HCT116 (cell line): ENCODE results near the gene MYRFL. TPM values are rescaled to one million over a fixed set of nuclear protein-coding genes. Genes with fewer than 3 reads are reported as not detected.

Source experiments
- ATAC-seq: fragments of 200-7000 bp; cut with Tn5 transposase; 2 replicates; pipeline ENCODE4 v1.9.1; 2020; ENCODE audit warnings: mild to moderate bottlenecking, moderate library complexity
- BruUV-seq: library from RNA; stranded (reverse); fragments of 400-500 nt; replicated peaks from 2 replicates; lab custom pipeline; 2021; lab: Mats Ljungman, UMichigan
- CTCF ChIA-PET: fragments of 300-600 bp; sonication (Branson Sonifier 250); formaldehyde crosslinking; loops from one replicate; lab custom pipeline; 2021; ENCODE audit warnings: antibody characterized with exemption; lab: Charles Lee
- POLR2A ChIA-PET: fragments of 300-600, 350-600 bp; sonication (Branson Sonifier 250); formaldehyde crosslinking; loops from one replicate; lab custom pipeline; 2021; ENCODE audit warnings: antibody characterized with exemption; lab: Charles Lee
- RAD21 ChIA-PET, 2 experiments: fragments of 300-600 bp; sonication (Branson Sonifier 250); formaldehyde crosslinking; loops; one replicate each; lab custom pipeline; 2023; ENCODE audit warnings: low total read pairs in 2 of 2; ENCODE audit not compliant: uncharacterized antibody in 2 of 2, unreplicated experiment in 2 of 2, low non-redundant PET in 1 of 2; lab: Charles Lee
- DNase-seq: peaks from one replicate; pipeline ENCODE4 v3.0.0-alpha.2; 2010; ENCODE audit warnings: low read depth, low spot score
- H2AFZ ChIP-seq: fragments of 200-600 bp; shearing (Covaris generic), sonication (generic); 2 replicates; pipeline ENCODE4 v1.6.1; 2017; ENCODE audit warnings: low read depth, mixed run types, mixed read lengths, antibody characterized with exemption, low read length; ENCODE audit not compliant: poor library complexity, severe bottlenecking
- H3K27ac ChIP-seq: 2 replicates; pipeline ENCODE4 v1.5.1; 2012; ENCODE audit warnings: low read depth, low read length
- H3K27me3 ChIP-seq: fragments of 200-600 bp; sonication (generic); 2 replicates; pipeline ENCODE4 v1.6.1; 2016; ENCODE audit warnings: mixed run types, low read length, mixed read lengths; ENCODE audit not compliant: insufficient read depth
- H3K36me3 ChIP-seq, 2 experiments: fragments of 200-500 bp in 1 of 2; fragments of 200-600 bp in 1 of 2; sonication (Bioruptor generic) in 1 of 2; sonication (generic) in 1 of 2; 2 replicates each; pipeline versions ENCODE4 v1.5.1 to v1.6.1; 2014 to 2016; ENCODE audit warnings: low read length in 2 of 2, inconsistent platforms in 1 of 2, mixed read lengths in 1 of 2, mixed run types in 1 of 2; ENCODE audit not compliant: insufficient read depth in 2 of 2, control insufficient read depth in 1 of 2
- H3K4me1 ChIP-seq, 2 experiments: fragments of 200-600 bp in 1 of 2; sonication (generic) in 1 of 2; 2 replicates each; pipeline versions ENCODE4 v1.5.1 to v1.6.1; 2012 to 2017; ENCODE audit warnings: low read length in 2 of 2, inconsistent platforms in 1 of 2, mild to moderate bottlenecking in 1 of 2, mixed read lengths in 1 of 2, mixed run types in 1 of 2, moderate library complexity in 1 of 2; ENCODE audit not compliant: insufficient read depth in 2 of 2, control insufficient read depth in 1 of 2
- H3K4me2 ChIP-seq: fragments of 200-600 bp; sonication (generic); 2 replicates; pipeline ENCODE4 v1.6.1; 2017; ENCODE audit warnings: mixed run types, low read length, mixed read lengths
- H3K4me3 ChIP-seq, 2 experiments: fragments of 200-600 bp in 1 of 2; sonication (generic) in 1 of 2; replicated peaks in 1 of 2; 2 replicates each; pipeline ENCODE4 v1.5.1; 2011 to 2016; ENCODE audit warnings: low read length in 2 of 2, control low read depth in 1 of 2, low read depth in 1 of 2, mild to moderate bottlenecking in 1 of 2, mixed read lengths in 1 of 2, mixed run types in 1 of 2
- H3K79me2 ChIP-seq: fragments of 200-600 bp; sonication (generic); 2 replicates; pipeline ENCODE4 v1.6.1; 2017; ENCODE audit warnings: mild to moderate bottlenecking, mixed run types, low read length, moderate library complexity, mixed read lengths; ENCODE audit not compliant: insufficient read depth
- H3K9ac ChIP-seq: fragments of 200-600 bp; sonication (generic); 2 replicates; pipeline ENCODE4 v1.6.1; 2016; ENCODE audit warnings: low read length, mixed read lengths
- H3K9me2 ChIP-seq: fragments of 200-600 bp; sonication (generic), shearing (Covaris generic); 2 replicates; pipeline ENCODE4 v1.6.1; 2017; ENCODE audit warnings: mixed run types, mild to moderate bottlenecking, moderate library complexity; ENCODE audit not compliant: insufficient read depth
- H3K9me3 ChIP-seq, 2 experiments: fragments of 200-500 bp in 1 of 2; fragments of 200-600 bp in 1 of 2; sonication (Bioruptor generic) in 1 of 2; sonication (generic) in 1 of 2; 2 replicates each; pipeline ENCODE4 v1.6.1; 2014 to 2017; ENCODE audit warnings: low read length in 2 of 2, mixed read lengths in 2 of 2, inconsistent platforms in 1 of 2, low read depth in 1 of 2, mild to moderate bottlenecking in 1 of 2, mixed run types in 1 of 2, moderate library complexity in 1 of 2; ENCODE audit not compliant: control insufficient read depth in 1 of 2, insufficient read depth in 1 of 2
- H4K20me1 ChIP-seq: fragments of 200-600 bp; sonication (generic), shearing (Covaris generic); 2 replicates; pipeline ENCODE4 v1.6.1; 2017; ENCODE audit warnings: mixed run types, mild to moderate bottlenecking, moderate library complexity; ENCODE audit not compliant: insufficient read depth
- POLR2AphosphoS5 ChIP-seq: IDR thresholded peaks from 2 replicates; pipeline ENCODE4 v1.6.1; 2011; ENCODE audit warnings: mild to moderate bottlenecking, low read depth, low read length, moderate library complexity
- RAD21 ChIP-seq: IDR thresholded peaks from 2 replicates; pipeline ENCODE4 v1.6.1; 2012; ENCODE audit warnings: low read depth, mild to moderate bottlenecking
- REST ChIP-seq: IDR thresholded peaks from 2 replicates; pipeline ENCODE4 v1.6.1; 2012; ENCODE audit warnings: low read depth
- SP1 ChIP-seq: IDR thresholded peaks from 2 replicates; pipeline ENCODE4 v1.6.1; 2012; ENCODE audit warnings: low read depth
- ZFX ChIP-seq: fragments of 450-650 bp; IDR thresholded peaks from 2 replicates; pipeline ENCODE4 v1.6.1; 2017
- intact Hi-C: fragments of 100-400 bp; cut with micrococcal nuclease; formaldehyde crosslinking; loops from 2 replicates; pipeline ENCODE4 v1.10.0; 2022
- total RNA-seq: library from RNA; stranded (reverse); gene quantifications from one replicate; pipeline ENCODE4 v1.2.1, GENCODE V29; 2021; ENCODE audit not compliant: unreplicated experiment

MYRFL gene
- total RNA-seq, 1 experiment from 2014 or later, result 0.30 TPM

- H3K4me3 ChIP-seq, result no peak overlapping the region
- CTCF ChIA-PET, result no interaction called here
- no peak for TF ChIP-seq SP1
- TF ChIP-seq RAD21, result peak; percentile 3; the same call in 1 of the 2 replicates
- TF ChIP-seq ZFX, result no peak
- no peak for TF ChIP-seq REST
- no peak for TF ChIP-seq POLR2AphosphoS5
- TF ChIP-seq, all 23 proteins: peak for 1
- H3K27me3 ChIP-seq, result no peaks in the 10 kb centered on the region
- ChIA-PET POLR2A (no interaction called here), RAD21 (no interaction called here)
- ATAC-seq, result no peak; the same call in 1 of the 2 replicates
- no TSS peak for BruUV-seq
- intact Hi-C loops, result no loop called here
- H3K4me2 ChIP-seq, result no peak overlapping the region
- H4K20me1 ChIP-seq, result no peaks in the 10 kb centered on the region
- H3K9me3 ChIP-seq, result no peaks in the 10 kb centered on the region
- H3K9ac ChIP-seq, result no peak overlapping the region
- H3K4me1 ChIP-seq, result peaks cover 0 to 14% of the 10 kb centered on the region in 2 experiments; a peak in 1 of 4 replicates
- H3K36me3 ChIP-seq, result no peaks in the 10 kb centered on the region
- H3K79me2 ChIP-seq, result no peaks in the 10 kb centered on the region
- no peaks in the 10 kb centered on the region for H3K9me2 ChIP-seq
- no peak overlapping the region for H3K27ac ChIP-seq
- no peak overlapping the region for H2AFZ ChIP-seq
- peak; percentile 1 for DNase-seq
Observed at GRCh38 chr12:69837191-69837590, 12.2 kb downstream of the MYRFL start.
